WERI-Rb-1 (cell line): ENCODE measurements around the gene URM1.

ENCODE experiments used
- DNase-seq: peaks from one replicate; pipeline ENCODE4 v3.0.0-alpha.2; 2020
- H3K27ac ChIP-seq: fragments of 250-450 bp; sonication (Bioruptor Pico); 2 replicates; pipeline ENCODE4 v1.5.1; 2020; ENCODE audit warnings: mild to moderate bottlenecking, moderate library complexity
- H3K27me3 ChIP-seq: fragments of 250-450 bp; sonication (Bioruptor Pico); 2 replicates; pipeline ENCODE4 v1.5.1; 2021; ENCODE audit warnings: mild to moderate bottlenecking, low read depth, moderate library complexity; ENCODE audit not compliant: insufficient read depth, severe bottlenecking
- H3K36me3 ChIP-seq: fragments of 250-450 bp; sonication (Bioruptor Pico); 2 replicates; pipeline ENCODE4 v1.5.1; 2020; ENCODE audit warnings: mild to moderate bottlenecking, moderate library complexity
- H3K4me3 ChIP-seq: 2 replicates; pipeline ENCODE4 v1.5.1; 2011; ENCODE audit warnings: low read depth, mild to moderate bottlenecking, control low read depth, low read length
- H3K9me3 ChIP-seq: fragments of 250-450 bp; sonication (Bioruptor Pico); 2 replicates; pipeline ENCODE4 v1.5.1; 2021; ENCODE audit warnings: mild to moderate bottlenecking, moderate library complexity; ENCODE audit not compliant: severe bottlenecking
- TF ChIP-seq, protein P1 (sequence below): IDR thresholded peaks from 2 replicates; pipeline ENCODE4 v1.5.1; 2011; ENCODE audit warnings: low read depth, mild to moderate bottlenecking, control low read depth, inconsistent platforms, low read length

URM1 gene

DNA sequence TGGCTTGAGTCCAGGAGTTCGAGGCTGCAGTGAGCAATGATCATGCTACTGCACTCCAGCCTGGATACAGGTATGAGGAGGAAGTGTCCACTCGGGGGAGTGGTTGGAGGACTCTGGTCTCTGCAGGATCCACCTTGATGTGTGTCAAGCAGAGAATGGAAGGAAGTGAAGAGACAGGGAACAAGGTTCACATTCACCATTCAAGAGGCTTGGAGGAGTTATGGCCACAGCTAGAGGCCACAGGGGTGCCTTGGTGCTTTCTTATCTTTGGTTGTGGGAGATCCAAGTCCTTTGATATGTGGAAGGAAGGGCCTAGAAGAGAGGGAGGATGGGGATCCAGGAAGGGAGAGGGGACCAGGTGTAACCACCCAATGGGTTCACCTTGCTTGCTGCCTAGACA lies 44.1 kb downstream of the URM1 start:
- no peak overlapping the region for H3K27ac ChIP-seq
- no peaks in the 10 kb centered on the region for H3K9me3 ChIP-seq
- H3K36me3 ChIP-seq = no peaks in the 10 kb centered on the region
- DNase-seq = no peak
- no peaks in the 10 kb centered on the region for H3K27me3 ChIP-seq
- no peak overlapping the region for H3K4me3 ChIP-seq
- TF ChIP-seq, protein P1, sequence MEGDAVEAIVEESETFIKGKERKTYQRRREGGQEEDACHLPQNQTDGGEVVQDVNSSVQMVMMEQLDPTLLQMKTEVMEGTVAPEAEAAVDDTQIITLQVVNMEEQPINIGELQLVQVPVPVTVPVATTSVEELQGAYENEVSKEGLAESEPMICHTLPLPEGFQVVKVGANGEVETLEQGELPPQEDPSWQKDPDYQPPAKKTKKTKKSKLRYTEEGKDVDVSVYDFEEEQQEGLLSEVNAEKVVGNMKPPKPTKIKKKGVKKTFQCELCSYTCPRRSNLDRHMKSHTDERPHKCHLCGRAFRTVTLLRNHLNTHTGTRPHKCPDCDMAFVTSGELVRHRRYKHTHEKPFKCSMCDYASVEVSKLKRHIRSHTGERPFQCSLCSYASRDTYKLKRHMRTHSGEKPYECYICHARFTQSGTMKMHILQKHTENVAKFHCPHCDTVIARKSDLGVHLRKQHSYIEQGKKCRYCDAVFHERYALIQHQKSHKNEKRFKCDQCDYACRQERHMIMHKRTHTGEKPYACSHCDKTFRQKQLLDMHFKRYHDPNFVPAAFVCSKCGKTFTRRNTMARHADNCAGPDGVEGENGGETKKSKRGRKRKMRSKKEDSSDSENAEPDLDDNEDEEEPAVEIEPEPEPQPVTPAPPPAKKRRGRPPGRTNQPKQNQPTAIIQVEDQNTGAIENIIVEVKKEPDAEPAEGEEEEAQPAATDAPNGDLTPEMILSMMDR = no peak

- Histone ChIP-seq H3K4me3 (no peak overlapping the region), H3K27ac (no peak overlapping the region), H3K36me3 (no peaks in the 10 kb centered on the region), H3K27me3 (no peaks in the 10 kb centered on the region), H3K9me3 (no peaks in the 10 kb centered on the region)
- TF ChIP-seq, protein P1 = no peak
- DNase-seq = no peak
Observed at GRCh38 chr9:128416014-128416413, 44.8 kb downstream of the URM1 start.

- H3K9me3 ChIP-seq = no peaks in the 10 kb centered on the region
- H3K27ac ChIP-seq = no peak overlapping the region
- TF ChIP-seq, protein P1 = no peak
- DNase-seq = no peak
- H3K4me3 ChIP-seq = no peak overlapping the region
- no peaks in the 10 kb centered on the region for H3K27me3 ChIP-seq
- H3K36me3 ChIP-seq = no peaks in the 10 kb centered on the region
Observed at GRCh38 chr9:128416432-128417019, 45.4 kb downstream of the URM1 start.

- H3K27me3 ChIP-seq = no peaks in the 10 kb centered on the region
- H3K4me3 ChIP-seq = peak overlapping the region; percentile 85
- H3K27ac ChIP-seq = no peak overlapping the region
- TF ChIP-seq, protein P1 = no peak
- peaks cover 7% of the 10 kb centered on the region; the same call in 1 of the 2 replicates for H3K36me3 ChIP-seq
- peak; percentile 56 for DNase-seq
- H3K9me3 ChIP-seq = no peaks in the 10 kb centered on the region
Observed at GRCh38 chr9:128419061-128419925, 48.1 kb downstream of the URM1 start.

GRCh38 chr9:128420060-128420650 lies 49.0 kb downstream of the URM1 start:
- DNase-seq = peak; percentile 83
- peak overlapping the region; percentile 81 for H3K27ac ChIP-seq
- peak overlapping the region; percentile 85 for H3K4me3 ChIP-seq
- no peaks in the 10 kb centered on the region for H3K9me3 ChIP-seq
- TF ChIP-seq, protein P1 = peak; percentile 94
- peaks cover 12% of the 10 kb centered on the region; the same call in 1 of the 2 replicates for H3K36me3 ChIP-seq
- H3K27me3 ChIP-seq = no peaks in the 10 kb centered on the region
